Omental fat pad (tissue), 4 donors: ENCODE data around the gene CCR8. TPM values are rescaled to one million over a fixed set of nuclear protein-coding genes. Genes with fewer than 3 reads are reported as not detected.

Source experiments
- ATAC-seq: fragments of 150-250 bp; one replicate; pipeline ENCODE4 v1.9.1; 2016; ENCODE audit warnings: mild to moderate bottlenecking, moderate library complexity; ENCODE audit not compliant: low FRiP score
- DNase-seq: peaks from one replicate; pipeline ENCODE4 v3.0.0-alpha.2; 2019; ENCODE audit warnings: low spot score
- CTCF ChIP-seq, 3 donors: fragments of 450-650 bp; IDR thresholded peaks; one replicate each; pipeline ENCODE4 v1.5.1; 2016 to 2017; ENCODE audit warnings: antibody characterized with exemption in 3 of 3, mild to moderate bottlenecking in 3 of 3, moderate library complexity in 2 of 3
- total RNA-seq, 4 donors: library from RNA; depleted of rRNA; stranded (reverse); fragments of >200 nt; gene quantifications; one replicate each; pipeline ENCODE4 v1.1.0, GENCODE V29; 2016

CCR8 gene, protein sequence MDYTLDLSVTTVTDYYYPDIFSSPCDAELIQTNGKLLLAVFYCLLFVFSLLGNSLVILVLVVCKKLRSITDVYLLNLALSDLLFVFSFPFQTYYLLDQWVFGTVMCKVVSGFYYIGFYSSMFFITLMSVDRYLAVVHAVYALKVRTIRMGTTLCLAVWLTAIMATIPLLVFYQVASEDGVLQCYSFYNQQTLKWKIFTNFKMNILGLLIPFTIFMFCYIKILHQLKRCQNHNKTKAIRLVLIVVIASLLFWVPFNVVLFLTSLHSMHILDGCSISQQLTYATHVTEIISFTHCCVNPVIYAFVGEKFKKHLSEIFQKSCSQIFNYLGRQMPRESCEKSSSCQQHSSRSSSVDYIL
- not detected for total RNA-seq

GRCh38 chr3:39329493-39329892 is at the start of gene CCR8:
TSS of gene CCR8 (plus strand) at chr3:39329709. CDS start at chr3:39332332, 2,623 bp downstream.
- ATAC-seq (no peak), DNase-seq (no peak)
- TF ChIP-seq CTCF (IDR thresholded peaks at IDR 0.05): no peak

DNA sequence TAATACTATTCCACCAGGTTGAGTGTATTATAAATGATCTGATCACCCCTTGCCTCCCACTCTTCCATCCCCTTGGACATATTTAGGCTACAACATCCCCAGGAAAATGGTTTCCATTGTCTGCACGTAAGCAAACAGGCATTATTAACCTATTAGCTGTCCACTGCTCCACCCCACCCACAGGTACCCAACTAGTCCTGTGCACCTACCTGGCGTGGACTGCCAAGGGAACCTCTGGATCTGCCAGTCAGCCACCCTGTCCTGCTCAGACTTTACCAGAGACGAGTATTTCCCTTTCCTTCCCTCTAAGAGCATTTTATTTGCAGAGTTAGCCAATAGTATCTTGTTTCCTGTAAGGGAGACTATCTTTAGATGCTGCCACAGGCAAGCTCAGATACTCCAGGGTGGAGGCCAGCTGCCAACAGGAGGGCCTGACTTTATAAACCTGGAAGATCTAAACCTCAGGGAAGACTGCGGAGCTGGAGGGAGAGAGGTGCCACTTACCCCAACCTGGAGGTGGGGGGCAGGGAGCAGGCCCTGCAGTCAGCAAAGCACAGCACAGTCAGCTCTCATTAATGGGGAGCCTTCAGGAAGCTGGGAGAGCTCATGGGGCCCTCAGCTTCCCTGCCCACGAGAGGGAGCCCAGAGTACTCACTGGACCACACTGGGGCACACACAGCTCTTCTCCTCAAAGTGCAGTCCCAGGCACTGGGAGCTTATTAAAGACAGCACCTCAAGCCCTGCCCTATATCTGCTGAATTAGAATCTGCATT is 49.6 kb upstream of the CCR8 start, which contains the start of gene CX3CR1:
Gene CX3CR1 (minus strand): TSS at position 292 of the 773 bp plus-strand sequence. CDS start 13,527 bp downstream, outside the sequence.
- ATAC-seq: no peak
- no peak for TF ChIP-seq CTCF (IDR thresholded peaks at IDR 0.05)
- no peak for DNase-seq

DNA sequence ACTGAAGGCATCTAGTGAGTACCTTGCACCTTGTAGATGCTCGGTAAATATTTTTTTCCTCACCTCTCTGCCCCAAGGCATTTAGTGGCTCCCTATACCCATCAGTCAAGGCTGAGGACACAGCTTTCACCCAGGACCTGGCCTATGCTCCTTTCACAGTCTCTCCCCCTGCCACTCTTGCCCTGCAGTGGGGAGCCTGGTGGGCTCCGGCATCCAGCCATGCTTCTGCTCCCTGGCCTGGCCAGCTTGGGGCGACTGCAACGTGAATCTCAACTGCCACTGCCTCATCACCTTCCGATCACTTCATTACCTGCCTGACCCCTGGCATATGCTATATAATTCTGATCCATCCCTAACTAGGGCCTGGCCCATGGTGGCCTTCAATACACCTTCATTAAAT is 48.9 kb upstream of the CCR8 start:
- DNase-seq: no peak
- ATAC-seq: no peak
- TF ChIP-seq CTCF (IDR thresholded peaks at IDR 0.05): no peak

DNA sequence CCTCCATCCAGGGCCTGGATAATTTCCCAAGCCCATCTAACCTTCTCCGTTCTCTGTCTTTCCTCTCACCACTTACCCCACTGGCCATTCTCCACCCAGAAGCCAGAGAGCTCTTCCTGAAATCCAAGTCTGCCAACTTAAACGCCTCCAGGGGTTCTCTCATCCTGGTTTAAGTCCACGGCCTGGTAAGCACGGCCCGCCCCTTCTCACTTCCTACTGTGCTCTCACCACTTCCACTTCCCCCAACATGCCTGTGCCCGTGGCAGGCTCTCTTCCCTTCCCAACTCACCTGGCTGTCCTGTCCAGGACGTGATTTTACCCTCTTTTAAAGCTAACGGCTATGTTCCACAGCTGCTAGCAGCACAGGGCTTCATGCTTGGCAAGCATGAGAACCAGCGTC is 48.0 kb upstream of the CCR8 start:
- DNase-seq: no peak
- TF ChIP-seq CTCF (IDR thresholded peaks at IDR 0.05): no peak
- ATAC-seq: no peak

GRCh38 chr3:39282057-39282456 is 47.5 kb upstream of the CCR8 start:
- DNase-seq (no peak), ATAC-seq (no peak)
- no peak for TF ChIP-seq CTCF (IDR thresholded peaks at IDR 0.05)

DNA sequence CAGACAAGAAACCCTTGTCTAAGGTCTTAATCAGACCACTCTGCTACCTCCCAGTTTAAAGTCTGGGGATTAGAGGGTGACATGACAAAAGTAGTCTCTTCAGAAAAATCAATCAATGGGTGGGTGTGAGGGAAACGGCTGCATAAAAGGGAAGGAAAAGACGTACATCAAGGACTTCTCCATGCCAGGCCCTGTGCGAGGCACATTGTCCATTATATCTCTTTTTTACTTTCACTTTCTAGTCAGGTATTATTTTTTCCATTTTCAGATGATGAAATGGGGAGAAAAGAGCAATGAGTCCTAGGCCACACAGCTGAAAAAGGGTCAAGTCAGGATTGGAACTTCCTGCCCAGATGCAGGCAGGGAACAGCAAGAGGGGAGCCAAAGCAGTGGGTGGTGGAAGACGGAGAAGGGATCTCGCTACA is 45.0 kb upstream of the CCR8 start:
- no peak for TF ChIP-seq CTCF (IDR thresholded peaks at IDR 0.05)
- no peak for ATAC-seq
- no peak for DNase-seq
